Endothelial cell of umbilical vein (primary cell): ENCODE measurements around the gene MINK1. TPM values are rescaled to one million over a fixed set of nuclear protein-coding genes. Genes with fewer than 3 reads are reported as not detected.

Source experiments
- BruUV-seq: library from RNA; stranded (reverse); fragments of 400-500 nt; replicated peaks from 2 replicates; lab custom pipeline; 2021; lab: Mats Ljungman, UMichigan
- CTCF ChIA-PET: fragments of 300-600, 350-600 bp; sonication (Branson Sonifier 250); formaldehyde crosslinking; loops from one replicate; lab custom pipeline; 2021; ENCODE audit warnings: antibody characterized with exemption, inconsistent platforms; lab: Charles Lee
- POLR2A ChIA-PET: fragments of 300-600, 350-600 bp; sonication (Branson Sonifier 250); formaldehyde crosslinking; loops from one replicate; lab custom pipeline; 2021; ENCODE audit warnings: antibody characterized with exemption, inconsistent platforms; lab: Charles Lee
- DNase-seq: peaks from one replicate; pipeline ENCODE4 v3.0.0-alpha.2; 2011; ENCODE audit warnings: low read depth, low spot score
- FAIRE-seq: peaks from 2 replicates; lab custom pipeline; 2011; peaks lifted over from hg19 to GRCh38; lab: Jason Lieb, UNC
- H2AFZ ChIP-seq: 2 replicates; pipeline ENCODE4 v1.6.0; 2012; ENCODE audit warnings: low read depth, low read length, control low read depth, inconsistent platforms
- H3K27ac ChIP-seq: 2 replicates; pipeline ENCODE4 v1.5.1; 2011; ENCODE audit warnings: low read depth, mild to moderate bottlenecking, control low read depth, low read length, moderate library complexity; ENCODE audit not compliant: insufficient read depth
- H3K27me3 ChIP-seq, 2 experiments: 2 replicates each; pipeline versions ENCODE4 v1.6.0 to v1.6.1; 2011; ENCODE audit warnings: low read length in 2 of 2, mixed read lengths in 1 of 2; ENCODE audit not compliant: control insufficient read depth in 2 of 2, insufficient read depth in 2 of 2
- H3K36me3 ChIP-seq, 2 experiments: 2 replicates in 1 of 2; 3 replicates in 1 of 2; pipeline ENCODE4 v1.5.1; 2011; ENCODE audit warnings: low read length in 2 of 2, mild to moderate bottlenecking in 1 of 2, moderate library complexity in 1 of 2; ENCODE audit not compliant: control insufficient read depth in 2 of 2, insufficient read depth in 2 of 2; ENCODE audit errors: extremely low read depth in 1 of 2
- H3K4me1 ChIP-seq: 3 replicates; pipeline ENCODE4 v1.5.1; 2011; ENCODE audit warnings: mild to moderate bottlenecking, low read length; ENCODE audit not compliant: control insufficient read depth, insufficient read depth; ENCODE audit errors: extremely low read depth
- H3K4me2 ChIP-seq: 2 replicates; pipeline ENCODE4 v1.6.1; 2011; ENCODE audit warnings: low read length, control low read depth, mixed read lengths; ENCODE audit not compliant: insufficient read depth
- H3K4me3 ChIP-seq, 3 experiments: fragments of 200-600 bp in 1 of 3; sonication (generic), shearing (Covaris generic) in 1 of 3; replicated peaks in 1 of 3; 2 replicates each; pipeline ENCODE4 v1.5.1; 2011 to 2016; ENCODE audit warnings: control low read depth in 3 of 3, low read length in 3 of 3, mild to moderate bottlenecking in 2 of 3, inconsistent platforms in 1 of 3, low read depth in 1 of 3, moderate library complexity in 1 of 3; ENCODE audit not compliant: insufficient read depth in 1 of 3
- H3K79me2 ChIP-seq: 2 replicates; pipeline ENCODE4 v1.6.0; 2012; ENCODE audit warnings: low read length, inconsistent platforms; ENCODE audit not compliant: control insufficient read depth, insufficient read depth
- H3K9ac ChIP-seq: replicated peaks from 2 replicates; pipeline ENCODE3; 2011; ENCODE audit warnings: low read length, control low read depth; ENCODE audit not compliant: insufficient read depth; ENCODE audit errors: extremely low read depth
- H3K9me1 ChIP-seq: replicated peaks from 3 replicates; pipeline ENCODE4 v1.6.0; 2011; ENCODE audit warnings: mild to moderate bottlenecking, low read length; ENCODE audit not compliant: control insufficient read depth, insufficient read depth; ENCODE audit errors: extremely low read depth
- H3K9me3 ChIP-seq: replicated peaks from 2 replicates; pipeline ENCODE4 v1.5.1; 2012; ENCODE audit warnings: low read length, inconsistent platforms; ENCODE audit not compliant: control insufficient read depth, insufficient read depth
- H4K20me1 ChIP-seq: replicated peaks from 2 replicates; pipeline ENCODE3; 2011; ENCODE audit warnings: mild to moderate bottlenecking, low read length; ENCODE audit not compliant: control insufficient read depth, insufficient read depth; ENCODE audit errors: extremely low read depth
- CTCF ChIP-seq, 2 donors: IDR thresholded peaks; 1 replicate in 1 of 2; 2 replicates in 1 of 2; pipeline ENCODE4 v1.5.1; 2011; ENCODE audit warnings: low read length in 2 of 2, mild to moderate bottlenecking in 2 of 2, moderate library complexity in 2 of 2, control low read depth in 1 of 2, inconsistent platforms in 1 of 2, low read depth in 1 of 2; ENCODE audit not compliant: insufficient read depth in 1 of 2; ENCODE audit errors: extremely low read depth in 1 of 2
- EZH2 ChIP-seq: IDR thresholded peaks from 2 replicates; pipeline ENCODE4 v1.6.1; 2012; ENCODE audit warnings: borderline replicate concordance, low read depth, mild to moderate bottlenecking, moderate library complexity, low read length, inconsistent platforms; ENCODE audit not compliant: severe bottlenecking
- FOS ChIP-seq: IDR thresholded peaks from 2 replicates; pipeline ENCODE4 v1.6.1; 2011; ENCODE audit warnings: mild to moderate bottlenecking, low read length, moderate library complexity, borderline replicate concordance; ENCODE audit not compliant: insufficient read depth
- GATA2 ChIP-seq: IDR thresholded peaks from 2 replicates; pipeline ENCODE4 v1.7.0; 2011; ENCODE audit warnings: low read depth, mild to moderate bottlenecking, moderate library complexity, mixed read lengths, low read length; ENCODE audit not compliant: insufficient read length, insufficient read depth
- JUN ChIP-seq: IDR thresholded peaks from 2 replicates; pipeline ENCODE4 v1.6.1; 2011; ENCODE audit warnings: borderline replicate concordance, low read depth; ENCODE audit not compliant: insufficient read length, insufficient read depth
- MAX ChIP-seq: IDR thresholded peaks from 2 replicates; pipeline ENCODE4 v1.6.1; 2011; ENCODE audit not compliant: insufficient read depth, insufficient read length
- MYC ChIP-seq: IDR thresholded peaks from one replicate; pipeline ENCODE4 v1.6.1; 2011; ENCODE audit warnings: mild to moderate bottlenecking, low read depth, low read length
- POLR2A ChIP-seq: IDR thresholded peaks from 2 replicates; pipeline ENCODE4 v1.6.1; 2012; ENCODE audit warnings: low read depth, mild to moderate bottlenecking, control low read depth, low read length
- POLR2AphosphoS5 ChIP-seq: IDR thresholded peaks from 2 replicates; pipeline ENCODE4 v1.6.1; 2012; ENCODE audit warnings: low read depth, mild to moderate bottlenecking, control low read depth, low read length, moderate library complexity; ENCODE audit not compliant: insufficient read depth
- dilution Hi-C: fragments of 300-500 bp; cut with MboI; formaldehyde crosslinking; loops from one replicate; pipeline ENCODE4 v1.15.0; 2019; ENCODE audit warnings: low sequenced_read_pairs; ENCODE audit not compliant: extremely low pct_ligation_motif_present
- intact Hi-C: fragments of 100-400 bp; cut with micrococcal nuclease; formaldehyde crosslinking; loops from one replicate; pipeline ENCODE4 v1.10.0; 2022
- polyA plus RNA-seq, 4 experiments: library from polyadenylated mRNA; depleted of rRNA in 3 of 4; stranded (reverse) in 3 of 4; unstranded in 1 of 4; fragments of >200 nt; gene quantifications; 2 replicates each; pipeline versions ENCODE4 v1.2.1 to v1.2.3, GENCODE V29; 2011 to 2012; ENCODE audit warnings: missing spikeins in 1 of 4
- total RNA-seq: library from RNA; stranded (reverse); gene quantifications from 2 replicates; pipeline ENCODE4 v1.2.3, GENCODE V29; 2021

MINK1 gene
- total and polyA plus RNA-seq, 2 donors (not counting 3 experiments of a cell fraction or from before 2014, with no cell fraction given) = 53.6 to 89.4 TPM

GRCh38 chr17:4822835-4823234, 10.3 kb upstream of the MINK1 start:
- BruUV-seq = no TSS peak
- Histone ChIP-seq H4K20me1 (no peaks in the 10 kb centered on the region), H3K4me1 (no peaks in the 10 kb centered on the region), H3K27me3 (no peaks in the 10 kb centered on the region), H3K9me3 (no peaks in the 10 kb centered on the region), H3K9me1 (no peaks in the 10 kb centered on the region), H2AFZ (no peak overlapping the region), H3K9ac (no peak overlapping the region), H3K4me3 (no peak overlapping the region), H3K27ac (no peak overlapping the region), H3K36me3 (peaks cover 0 to 9% of the 10 kb centered on the region in 2 experiments), H3K79me2 (no peaks in the 10 kb centered on the region), H3K4me2 (no peak overlapping the region)
- POLR2A ChIA-PET = no interaction called here
- DNase-seq (no peak), FAIRE-seq (no peak)
- intact Hi-C loops (no loop called here), dilution Hi-C loops (no loop called here)
- TF ChIP-seq POLR2A = no peak
- no peak for TF ChIP-seq GATA2
- no peak for TF ChIP-seq MYC
- TF ChIP-seq FOS = no peak
- no peak for TF ChIP-seq EZH2
- TF ChIP-seq JUN = no peak
- TF ChIP-seq POLR2AphosphoS5 = no peak
- no peak for TF ChIP-seq CTCF (IDR thresholded peaks at IDR 0.05; ENCODE audit: extremely low read depth in 1 of 2, insufficient read depth in 1 of 2, low read depth in 1 of 2, low read length in 2 of 2)
- no peak for TF ChIP-seq MAX
- CTCF ChIA-PET = interaction anchor here (1.4 kb wide), 1 partner anchor 58 kb away, joined by 5 read pairs; no protein-coding TSS in a partner anchor
